DMS 273 (cell line): ENCODE data around the gene MEGF8.
A peak's percentile ranks its signal among the peaks of the same experiment; 100 is the strongest.

Experiments used
- DNase-seq: peaks from one replicate; lab custom pipeline; 2025; ENCODE audit not compliant: unreplicated experiment; lab: John Stamatoyannopoulos, UW

The MEGF8 gene

GRCh38 chr19:42285988-42286348, 39.5 kb upstream of the MEGF8 start:
- DNase-seq: no peak

- DNase-seq: no peak
Measured at GRCh38 chr19:42286349-42287016, 39.0 kb upstream of the MEGF8 start.

GRCh38 chr19:42287017-42287826, 38.2 kb upstream of the MEGF8 start:
- no peak for DNase-seq

- DNase-seq: no peak
Measured at GRCh38 chr19:42287827-42288107, 37.7 kb upstream of the MEGF8 start.

- DNase-seq: no peak
Measured at GRCh38 chr19:42288387-42288786, 37.0 kb upstream of the MEGF8 start.

GRCh38 chr19:42288881-42289555, 36.4 kb upstream of the MEGF8 start:
- no peak for DNase-seq

GRCh38 chr19:42289556-42290041, 35.8 kb upstream of the MEGF8 start:
- no peak for DNase-seq

GRCh38 chr19:42290136-42290522, 35.3 kb upstream of the MEGF8 start:
- DNase-seq: no peak

GRCh38 chr19:42290523-42291434, 34.7 kb upstream of the MEGF8 start:
- DNase-seq: peak; percentile 80

GRCh38 chr19:42291435-42291810, 34.0 kb upstream of the MEGF8 start:
- peak; percentile 36 for DNase-seq

GRCh38 chr19:42292042-42292960, 33.1 kb upstream of the MEGF8 start:
- DNase-seq: no peak

- no peak for DNase-seq
Measured at GRCh38 chr19:42292963-42293362, 32.5 kb upstream of the MEGF8 start.

GRCh38 chr19:42293540-42293939, 31.9 kb upstream of the MEGF8 start:
- peak; percentile 32 for DNase-seq

GRCh38 chr19:42293948-42294347, 31.5 kb upstream of the MEGF8 start:
- DNase-seq: no peak

GRCh38 chr19:42294471-42295137, 30.8 kb upstream of the MEGF8 start:
- no peak for DNase-seq

GRCh38 chr19:42295342-42295741, 30.1 kb upstream of the MEGF8 start:
- no peak for DNase-seq

- peak; percentile 89 for DNase-seq
Measured at GRCh38 chr19:42295831-42296525, 29.5 kb upstream of the MEGF8 start.

GRCh38 chr19:42297039-42297438, 28.4 kb upstream of the MEGF8 start:
- no peak for DNase-seq

GRCh38 chr19:42301646-42302203, 23.7 kb upstream of the MEGF8 start, which contains the start of gene PRR19:
Gene PRR19 (plus strand): TSS chr19:42302132. CDS start chr19:42309585, 7,453 bp downstream.
- peak; percentile 65 for DNase-seq
